SK-N-DZ (cell line): Measurements from ENCODE around the gene BRAT1.
A peak's percentile ranks its signal among the peaks of the same experiment; 100 is the strongest.
"Not testable (repeated sequence)": the region's sequence is repeated elsewhere in the genome, so short reads cannot be mapped to it uniquely, and the experiment has no call there.

ENCODE experiments used
- DNase-seq: peaks from one replicate; pipeline ENCODE4 v3.0.0-alpha.2; 2015; ENCODE audit warnings: low spot score

BRAT1 gene

DNA sequence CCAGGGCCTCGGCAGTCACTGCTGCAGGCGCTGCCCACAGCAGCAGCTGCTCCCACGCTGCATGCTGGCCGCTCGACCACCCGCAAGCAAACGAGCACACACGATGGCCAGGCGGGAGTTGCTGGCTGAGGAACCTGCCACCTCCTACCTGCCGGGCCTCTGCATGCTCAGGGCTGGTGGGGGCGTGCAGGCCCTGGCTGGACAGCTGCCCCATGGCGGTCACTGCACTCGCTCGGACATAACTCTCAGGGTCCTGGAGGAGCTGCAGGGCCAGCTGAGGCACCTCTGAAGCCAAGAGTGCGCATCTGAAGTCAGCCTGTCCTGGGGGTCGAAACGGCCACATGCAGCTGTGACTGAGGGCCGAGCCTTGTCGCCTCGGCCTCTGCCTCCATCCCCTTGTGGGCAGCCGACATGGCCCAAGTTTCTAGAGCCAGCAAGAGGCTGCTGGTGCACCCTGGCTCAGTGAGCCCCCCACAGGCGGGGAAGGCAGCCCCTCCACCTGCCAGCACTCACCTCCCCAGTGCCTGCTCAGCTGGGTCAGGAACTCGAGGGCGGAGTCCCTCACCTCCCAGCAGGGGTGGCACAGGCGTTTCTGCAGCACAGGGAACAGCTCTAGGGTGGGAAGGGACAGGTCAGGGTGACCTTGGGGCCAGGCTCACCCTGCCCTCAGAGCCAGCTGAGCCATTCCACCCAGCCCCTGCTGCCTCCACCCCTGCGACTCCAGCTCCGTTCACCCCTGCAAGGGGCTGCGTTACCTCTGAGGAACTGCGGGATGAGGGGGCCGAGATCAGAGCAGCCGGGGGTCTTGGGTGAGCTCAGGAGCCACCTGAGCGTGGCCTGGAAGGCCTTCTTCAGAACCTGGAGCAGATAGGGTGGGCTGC lies 16.1 kb downstream of the BRAT1 start:
- DNase-seq = no peak

DNA sequence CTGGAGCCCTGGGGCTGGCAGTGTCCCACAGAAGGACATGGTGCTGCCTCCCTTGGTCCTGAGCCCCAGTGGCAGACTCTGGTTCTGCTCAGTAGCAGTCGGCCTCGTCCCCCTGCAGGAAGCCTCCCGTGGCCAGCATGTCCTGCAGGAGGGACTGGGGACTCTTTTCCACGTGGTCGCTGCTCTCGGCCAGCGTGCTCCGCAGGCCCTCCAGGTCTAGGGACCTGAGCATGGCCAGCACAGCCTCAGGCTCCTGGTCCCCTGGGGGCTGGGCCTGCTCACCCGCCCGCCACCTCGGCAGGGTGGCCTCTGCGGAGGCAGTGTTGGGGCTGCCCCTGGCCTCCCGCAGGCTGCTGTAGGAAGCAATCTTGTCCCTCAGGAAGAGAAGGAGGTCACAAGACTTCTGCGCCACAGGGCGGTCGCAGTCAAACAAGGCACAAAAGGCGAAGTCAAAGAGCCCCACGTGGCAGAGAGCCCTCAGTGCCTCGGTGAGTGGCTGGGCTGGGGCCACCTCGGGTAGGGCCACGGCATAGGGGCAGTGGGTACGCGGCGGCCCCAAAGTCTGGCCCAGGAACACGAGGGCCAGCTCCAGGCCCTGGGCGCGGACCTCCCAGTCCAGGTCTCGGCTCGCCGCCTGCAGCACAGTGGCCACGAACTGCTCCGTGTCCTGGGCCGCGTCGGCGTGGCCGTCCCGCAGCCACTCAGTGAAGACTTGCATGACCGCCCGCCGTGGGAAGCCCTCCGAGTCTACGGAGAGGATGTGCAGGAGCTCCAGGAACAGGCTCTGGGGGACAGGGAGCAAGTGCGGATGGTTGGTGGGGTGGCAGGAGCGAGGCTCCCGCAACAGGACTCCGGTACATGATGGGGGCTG lies 17.1 kb downstream of the BRAT1 start:
- DNase-seq = no peak

DNA sequence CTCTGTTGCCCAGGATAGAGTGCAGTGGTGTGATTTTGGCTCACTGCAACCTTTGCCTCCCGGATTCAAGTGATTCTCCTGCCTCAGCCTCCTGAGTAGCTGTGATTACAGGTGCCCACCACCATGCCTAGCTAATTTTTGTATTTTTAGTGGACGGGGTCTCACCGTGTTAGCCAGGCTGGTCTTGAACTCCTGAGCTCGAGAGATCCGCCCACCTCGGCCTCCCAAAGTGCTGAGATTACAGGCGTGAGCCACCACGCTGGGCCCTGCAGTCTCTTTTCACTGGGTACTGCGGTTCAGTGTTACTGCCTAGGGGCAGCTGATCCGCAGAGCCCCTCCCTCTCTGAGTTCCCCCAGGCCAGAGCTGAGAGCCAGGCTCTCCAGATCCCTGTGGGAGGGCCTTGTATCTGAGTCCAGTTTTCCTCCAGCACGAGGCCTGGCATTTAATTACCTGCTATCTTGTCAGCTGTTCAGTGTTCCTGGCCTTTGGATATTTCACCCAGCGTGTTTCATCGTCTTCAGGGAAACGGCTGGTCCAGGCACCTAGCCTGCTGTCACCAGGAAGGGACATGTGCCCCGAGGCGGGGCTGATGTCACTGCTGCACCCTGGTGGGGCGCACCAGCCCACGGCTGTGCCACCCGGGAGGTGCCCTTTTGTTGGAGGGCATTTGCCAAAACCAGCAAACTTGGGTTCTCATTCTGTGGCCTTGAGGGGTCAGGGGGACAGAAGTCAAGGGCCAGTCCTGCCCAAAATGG lies 19.3 kb downstream of the BRAT1 start:
- DNase-seq = peak; percentile 80

DNA sequence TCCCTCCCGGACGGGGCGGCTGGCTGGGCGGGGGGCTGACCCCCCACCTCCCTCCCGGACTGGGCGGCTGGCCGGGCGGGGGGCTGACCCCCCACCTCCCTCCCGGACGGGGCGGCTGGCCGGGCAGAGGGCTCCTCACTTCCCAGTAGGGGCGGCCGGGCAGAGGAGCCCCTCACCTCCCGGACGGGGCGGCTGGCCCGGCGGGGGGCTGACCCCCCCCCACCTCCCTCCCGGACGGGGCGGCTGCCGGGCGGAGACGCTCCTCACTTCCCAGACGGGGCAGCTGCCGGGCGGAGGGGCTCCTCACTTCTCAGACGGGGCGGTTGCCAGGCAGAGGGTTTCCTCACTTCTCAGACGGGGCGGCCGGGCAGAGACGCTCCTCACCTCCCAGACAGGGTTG lies 21.1 kb downstream of the BRAT1 start:
- DNase-seq = not testable (repeated sequence)

DNA sequence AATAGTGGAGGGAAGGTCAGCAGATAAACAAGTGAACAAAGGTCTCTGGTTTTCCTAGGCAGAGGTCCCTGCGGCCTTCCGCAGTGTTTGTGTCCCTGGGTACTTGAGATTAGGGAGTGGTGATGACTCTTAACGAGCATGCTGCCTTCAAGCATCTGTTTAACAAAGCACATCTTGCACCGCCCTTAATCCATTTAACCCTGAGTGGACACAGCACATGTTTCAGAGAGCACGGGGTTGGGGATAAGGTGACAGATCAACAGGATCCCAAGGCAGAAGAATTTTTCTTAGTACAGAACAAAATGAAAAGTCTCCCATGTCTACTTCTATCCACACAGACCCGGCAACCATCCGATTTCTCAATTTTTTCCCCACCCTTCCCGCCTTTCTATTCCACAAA lies 21.8 kb downstream of the BRAT1 start:
- DNase-seq = not testable (repeated sequence)

DNA sequence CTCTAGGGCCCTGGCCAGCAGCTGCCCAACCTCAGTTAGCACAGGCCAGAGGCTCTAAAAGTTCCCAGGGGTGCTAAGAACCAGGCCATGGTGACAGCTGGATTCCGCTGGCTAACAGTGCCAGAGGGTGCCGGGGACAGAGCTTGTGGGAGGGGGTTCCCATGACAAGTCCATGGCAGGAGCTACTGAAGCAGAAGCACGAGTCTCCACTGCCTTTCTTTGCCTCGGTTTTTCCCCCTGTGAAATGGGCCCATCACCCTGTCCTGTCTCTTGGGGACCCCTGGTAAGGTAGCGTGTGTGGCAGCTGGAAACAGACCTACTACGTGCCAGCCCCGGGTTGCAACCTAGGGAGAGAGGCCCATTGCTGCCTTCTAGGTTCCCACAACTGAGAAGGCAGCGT lies 22.5 kb downstream of the BRAT1 start:
- DNase-seq = not testable (repeated sequence)

DNA sequence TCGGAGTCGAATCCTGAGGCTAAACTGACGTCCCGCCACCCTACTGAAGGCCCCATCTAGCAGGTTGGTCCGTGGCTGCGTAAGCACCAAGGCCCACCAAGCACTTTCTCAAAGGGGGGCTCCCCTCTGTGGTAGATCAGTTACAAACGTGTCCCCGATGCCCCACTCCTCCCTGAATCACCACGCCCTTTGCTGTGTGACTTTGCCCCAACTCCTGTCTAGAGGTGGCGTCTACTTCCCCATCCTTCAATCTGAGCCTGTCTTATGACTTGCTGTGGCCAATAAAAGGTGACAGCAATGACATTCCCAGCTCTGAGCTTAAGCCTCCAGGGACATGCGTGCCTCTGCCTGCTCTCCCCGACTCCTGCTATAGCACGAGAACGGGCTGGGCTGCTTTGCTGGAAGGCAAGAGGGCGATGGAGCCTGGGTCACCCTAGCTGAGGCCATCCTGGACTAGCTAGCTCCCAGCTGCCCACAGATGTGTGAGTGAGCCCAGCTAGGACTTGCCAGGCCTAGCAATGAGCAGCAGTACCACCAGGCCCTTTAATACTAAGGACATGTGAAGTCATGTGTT lies 23.0 kb downstream of the BRAT1 start:
- not testable (repeated sequence) for DNase-seq

DNA sequence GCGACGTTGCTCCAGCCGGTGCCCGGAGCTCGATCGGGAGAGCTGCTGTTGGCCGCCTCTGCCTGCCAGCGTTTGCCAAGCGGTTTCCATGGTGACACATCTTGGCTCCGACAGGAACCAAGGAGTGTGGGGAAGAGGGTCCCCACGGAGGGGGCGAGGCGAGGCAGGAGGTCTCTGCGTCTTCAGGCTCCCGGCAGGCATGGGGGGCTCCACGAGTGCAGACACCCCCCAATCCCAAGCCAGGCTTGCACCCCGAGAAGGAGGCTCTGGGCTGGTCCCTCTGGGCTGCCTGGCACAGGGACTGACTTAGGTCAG lies 23.6 kb downstream of the BRAT1 start:
- not testable (repeated sequence) for DNase-seq

DNA sequence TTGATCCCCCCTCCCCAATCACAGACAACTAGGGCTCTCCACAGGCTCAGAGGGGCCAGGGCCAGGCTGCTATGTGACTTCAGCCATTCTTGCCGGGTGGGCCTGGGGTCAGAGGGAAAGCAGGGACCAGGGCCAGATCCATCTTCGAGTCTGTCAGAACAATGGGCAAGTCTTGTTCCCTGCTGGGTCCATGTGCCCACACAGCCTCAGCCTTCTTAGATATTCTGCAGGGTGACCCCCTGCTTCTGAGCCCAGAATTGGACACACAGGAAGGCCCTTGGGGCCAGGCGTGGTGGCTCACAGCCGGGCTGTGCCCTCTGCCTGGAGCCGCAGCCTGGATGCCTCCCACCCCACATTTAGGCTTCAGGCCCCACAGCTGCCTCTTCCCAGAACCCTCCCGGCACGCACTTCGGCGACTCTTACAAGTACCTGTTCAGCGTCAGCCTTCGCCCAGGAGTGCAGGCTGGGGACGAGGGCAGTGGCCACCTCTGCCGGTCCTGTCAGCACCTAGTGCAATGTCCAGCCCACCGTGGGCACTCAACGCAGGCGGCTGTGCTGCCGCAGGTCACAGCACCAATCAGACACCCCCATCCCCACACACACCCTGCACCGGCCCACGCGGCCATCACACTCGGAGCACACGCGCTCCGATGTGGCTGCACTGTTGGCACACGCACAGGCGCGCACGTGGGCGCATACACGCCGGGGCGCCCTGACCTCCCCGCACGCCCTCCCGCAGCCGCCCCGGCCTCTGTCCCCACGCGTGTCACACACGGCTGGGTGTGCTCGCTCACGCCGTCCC lies 24.1 kb downstream of the BRAT1 start:
- DNase-seq = not testable (repeated sequence)

DNA sequence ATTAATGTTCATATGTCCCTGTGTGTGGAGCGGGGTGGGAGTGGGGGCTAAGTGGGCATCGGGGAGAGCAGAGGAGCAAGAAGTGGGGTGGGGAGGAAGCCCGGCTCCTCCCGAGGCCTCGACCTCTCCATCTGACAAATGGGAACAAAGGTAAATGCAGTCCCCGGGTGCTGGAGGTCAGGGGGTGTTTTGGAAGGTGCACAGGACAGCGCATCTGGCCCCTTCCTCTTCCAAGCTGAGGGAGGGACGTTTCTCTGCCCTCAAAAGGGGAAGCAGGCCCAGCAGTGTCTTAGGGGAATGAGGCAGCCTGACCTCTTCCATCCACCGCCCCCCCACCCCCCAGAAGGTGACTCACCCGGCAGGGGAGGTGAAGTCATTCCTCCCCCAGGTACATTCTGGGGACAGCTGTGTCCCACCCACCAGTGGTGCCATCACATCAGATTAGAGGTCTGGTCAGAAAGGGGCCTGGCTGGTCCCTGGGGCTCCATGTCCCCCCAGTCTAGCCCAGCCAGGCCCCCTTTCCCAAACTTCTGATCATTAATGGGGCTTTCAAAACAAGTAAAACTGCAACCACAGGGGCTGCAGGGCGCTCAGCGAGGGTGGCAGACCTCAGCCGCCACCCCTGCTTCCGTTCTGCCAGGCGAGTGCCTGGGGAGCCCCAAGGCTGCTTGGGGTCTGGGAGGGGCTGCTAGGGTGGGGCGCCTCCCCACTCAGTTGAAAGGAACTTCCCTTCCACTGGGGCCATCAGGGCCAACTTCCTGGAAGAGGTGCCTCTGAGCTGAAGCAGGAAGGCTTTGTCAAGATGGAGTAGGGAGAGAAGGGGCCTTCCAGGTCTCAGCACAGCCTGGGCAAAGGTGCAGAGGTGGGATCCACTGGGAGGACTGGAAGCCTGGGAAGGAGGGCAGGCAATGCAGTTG lies 25.0 kb downstream of the BRAT1 start:
- no peak for DNase-seq

DNA sequence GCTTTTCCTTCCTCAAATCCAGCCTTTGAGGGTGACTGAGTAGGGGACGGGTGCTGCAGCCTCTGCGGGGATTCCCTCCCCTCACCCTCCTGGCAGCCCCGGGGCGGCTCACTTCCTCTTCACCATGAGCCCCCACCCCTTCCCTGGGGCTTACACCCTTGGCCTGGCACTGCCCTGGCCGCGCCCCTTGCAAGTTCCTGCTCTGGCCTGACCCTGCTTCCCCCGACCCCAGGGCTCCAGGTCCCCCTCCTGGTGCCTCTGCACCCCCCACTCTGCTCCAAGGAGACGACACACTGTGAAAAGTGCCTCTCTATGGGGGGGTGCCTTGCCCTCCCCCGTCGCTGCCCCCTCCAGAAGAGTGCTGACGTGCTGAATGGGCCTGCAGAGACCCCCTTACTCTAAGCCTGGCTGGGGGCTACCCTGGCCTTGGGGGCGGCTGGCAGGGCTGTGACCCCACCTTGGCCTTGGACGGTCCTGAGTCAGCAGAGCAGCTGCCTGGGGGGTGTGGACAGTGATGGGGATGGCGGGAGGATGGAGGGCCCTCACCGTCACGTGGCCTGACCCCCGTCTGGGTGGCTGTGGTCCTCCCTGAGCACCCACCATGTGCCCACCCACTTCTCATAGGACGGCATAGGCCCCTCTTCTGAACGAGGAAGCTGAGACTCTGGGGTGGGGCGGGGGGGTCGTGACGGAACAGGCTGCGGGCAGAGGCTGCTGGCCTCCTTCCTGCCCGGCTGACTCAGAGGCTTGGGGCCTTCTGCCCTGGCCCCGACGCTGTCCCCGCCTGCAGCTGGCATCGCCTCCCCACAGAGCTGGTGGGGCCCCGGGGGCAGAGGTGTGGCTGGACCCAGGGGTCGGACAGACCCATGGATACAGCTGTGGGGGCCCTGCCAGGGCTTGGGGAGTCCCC lies 25.9 kb downstream of the BRAT1 start:
- DNase-seq = no peak

DNA sequence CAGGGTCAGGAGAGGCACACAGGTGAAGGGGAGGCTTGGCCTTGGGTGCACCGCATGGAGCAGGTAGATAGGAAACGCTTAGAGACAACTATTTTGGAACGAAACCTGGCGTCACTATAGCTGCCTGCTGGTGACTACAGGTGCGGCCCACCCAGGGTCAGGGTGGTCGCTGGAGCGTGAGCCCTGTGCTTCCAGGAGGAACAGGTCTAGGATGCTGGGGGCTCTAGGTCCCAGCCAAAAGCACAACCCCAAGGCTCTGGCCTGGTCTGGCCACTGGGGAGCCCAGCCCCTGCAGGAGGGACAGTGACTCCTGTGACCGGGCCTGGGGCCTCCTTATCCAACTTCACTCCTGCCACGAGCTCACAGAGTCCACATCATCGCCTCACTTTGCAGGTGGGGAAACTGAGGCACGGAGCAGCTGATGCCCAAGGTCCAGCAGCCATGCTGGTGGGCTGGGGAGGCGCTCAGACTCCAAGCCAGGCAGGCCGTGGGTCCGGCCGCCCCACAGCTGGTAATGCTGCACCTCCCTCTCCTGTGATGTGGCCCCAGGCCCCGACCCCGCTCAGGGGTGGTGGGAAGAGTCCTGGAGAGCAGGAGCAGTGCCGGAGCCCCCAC lies 26.7 kb downstream of the BRAT1 start:
- DNase-seq = no peak

DNA sequence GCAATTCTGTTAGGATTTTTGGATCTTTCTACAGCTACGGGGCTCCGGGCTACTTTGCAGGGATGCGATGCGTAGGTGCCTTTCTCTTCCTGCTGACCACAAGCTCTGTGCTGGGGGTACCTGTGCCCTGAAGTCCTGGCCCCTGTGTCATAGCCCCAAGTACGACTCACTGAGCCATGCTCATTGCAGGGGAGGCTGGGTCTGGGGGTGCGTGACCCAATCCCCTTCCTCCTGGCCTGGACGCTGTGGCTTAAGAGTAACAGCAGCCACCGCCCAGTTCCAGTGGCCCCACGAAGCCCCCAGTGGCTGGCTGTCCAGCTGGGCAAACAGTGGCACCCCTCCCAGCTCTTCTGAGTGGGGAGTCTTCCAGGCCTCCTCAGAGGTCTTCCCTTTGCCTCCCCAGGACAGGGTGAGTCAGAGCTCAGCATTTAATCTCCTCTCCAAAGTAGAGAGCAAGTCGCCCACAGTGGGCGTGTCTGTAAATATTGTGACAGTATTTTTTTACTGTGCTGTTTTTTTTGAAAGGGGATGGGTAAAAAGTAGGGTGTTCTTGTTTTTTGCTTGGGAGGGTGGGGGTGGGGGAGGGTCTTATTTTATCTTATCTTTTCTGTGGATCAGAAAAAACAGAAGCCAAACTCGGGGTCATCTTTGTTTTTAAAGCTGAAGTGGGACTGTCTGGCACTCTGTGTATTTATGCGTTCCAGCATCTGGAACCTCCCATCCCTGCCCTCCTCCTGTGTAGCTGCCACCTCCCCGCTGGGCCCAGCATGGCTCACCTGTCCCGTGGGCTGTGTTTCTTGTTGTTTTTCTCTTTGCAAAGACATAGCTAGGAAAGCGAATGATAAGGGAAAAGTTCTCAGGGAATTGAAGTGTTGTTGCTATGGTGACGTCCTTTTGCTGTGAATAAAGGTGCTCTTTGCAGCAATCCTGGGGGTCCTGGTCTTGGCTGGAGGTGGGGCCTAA lies 27.5 kb downstream of the BRAT1 start:
- DNase-seq = no peak

DNA sequence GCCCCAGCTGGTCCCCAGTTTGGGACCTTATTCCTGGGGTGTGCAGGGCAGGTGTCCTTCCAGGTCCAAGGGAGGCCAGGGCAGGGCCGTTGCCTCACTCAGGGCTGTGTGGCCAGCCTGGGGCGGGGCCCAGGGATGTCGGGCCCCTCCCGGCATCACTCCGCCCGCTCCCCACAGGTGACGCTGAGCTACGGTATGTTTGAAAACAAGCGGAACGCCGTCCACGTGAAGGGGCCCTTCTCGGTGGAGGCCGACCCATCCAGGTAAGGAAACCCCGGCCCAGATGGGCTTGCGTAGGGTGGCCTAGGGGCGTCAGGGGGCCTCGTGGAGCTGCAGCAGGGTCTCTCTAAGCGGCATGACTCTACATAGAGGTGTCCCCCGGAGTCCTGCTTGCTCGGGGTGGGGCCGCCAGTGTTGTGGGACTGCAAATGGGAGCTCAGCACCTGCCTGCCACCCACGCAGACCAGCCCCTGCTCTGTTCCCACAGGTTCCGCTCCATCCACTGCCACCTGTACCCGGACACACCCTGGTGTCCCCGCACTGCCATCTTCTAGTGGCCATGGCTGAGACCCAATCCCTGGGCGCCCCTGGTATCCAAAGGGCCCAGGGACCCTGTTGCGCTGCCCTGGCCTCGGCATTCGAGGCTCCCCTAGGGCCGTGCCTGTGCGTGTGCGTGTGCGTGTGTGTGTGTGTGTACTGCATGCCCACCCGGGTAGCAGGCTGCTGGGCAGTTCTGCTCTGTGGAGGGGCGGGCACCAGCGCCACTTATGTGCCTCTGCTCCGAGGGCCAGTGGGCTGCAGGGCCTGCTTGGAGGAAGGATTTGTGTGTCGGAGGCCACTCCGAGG lies 28.4 kb downstream of the BRAT1 start:
- DNase-seq = no peak

DNA sequence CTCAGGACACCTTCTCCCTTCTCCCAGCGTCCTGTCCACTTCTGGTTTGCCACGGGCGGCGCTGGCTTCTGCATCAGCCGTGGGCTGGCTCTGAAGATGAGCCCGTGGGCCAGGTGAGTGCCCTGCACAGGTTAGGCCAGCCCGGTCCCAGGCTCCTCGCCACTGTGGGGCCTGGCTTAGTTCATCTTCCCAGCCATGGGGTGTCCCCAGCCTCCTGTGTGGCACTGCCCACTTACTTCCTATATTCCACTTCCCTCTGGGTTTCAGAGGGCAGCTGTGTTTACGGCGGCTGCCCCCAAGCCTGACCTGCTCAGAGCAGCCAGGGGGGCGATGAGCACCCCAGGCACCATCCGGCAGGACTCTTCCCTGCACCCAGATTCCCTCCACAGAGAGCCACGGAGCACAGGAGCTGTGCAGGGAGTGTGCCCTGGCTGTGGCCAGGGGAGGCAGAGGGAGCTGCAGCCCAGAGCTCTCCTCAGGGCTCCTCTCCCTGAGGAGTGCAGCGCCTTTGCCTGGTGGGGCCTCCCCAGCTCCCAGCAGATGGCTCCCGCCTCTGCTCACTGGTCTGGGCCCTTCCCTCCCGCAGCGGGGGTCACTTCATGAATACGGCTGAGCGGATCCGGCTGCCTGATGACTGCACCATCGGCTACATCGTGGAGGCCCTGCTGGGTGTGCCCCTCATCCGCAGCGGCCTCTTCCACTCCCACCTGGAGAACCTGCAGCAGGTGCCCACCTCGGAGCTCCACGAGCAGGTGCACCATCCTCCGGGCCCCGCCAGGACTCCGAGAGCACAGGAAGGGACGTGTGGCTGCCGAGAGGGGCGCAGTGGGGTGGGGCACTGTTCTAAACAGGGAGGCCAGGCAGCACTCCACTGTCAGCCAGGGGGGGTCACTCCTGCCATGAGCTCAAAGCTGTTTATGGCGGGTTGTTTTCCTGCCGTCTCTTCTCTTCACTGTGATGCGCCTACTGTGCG lies 29.4 kb downstream of the BRAT1 start:
- no peak for DNase-seq
